GM06990 (cell line): ENCODE measurements around the gene CTSO.

Experiments
- DNase-seq: peaks from one replicate; pipeline ENCODE4 v3.0.0-alpha.2; 2011; ENCODE audit not compliant: insufficient read length; ENCODE audit errors: extremely low read depth
- H3K27me3 ChIP-seq: replicated peaks from 2 replicates; pipeline ENCODE4 v1.6.0; 2011; ENCODE audit warnings: low read length; ENCODE audit not compliant: control insufficient read depth, insufficient read depth
- H3K36me3 ChIP-seq: 2 replicates; pipeline ENCODE4 v1.5.1; 2011; ENCODE audit warnings: low read length; ENCODE audit not compliant: control insufficient read depth, insufficient read depth
- H3K4me3 ChIP-seq: replicated peaks from 2 replicates; pipeline ENCODE4 v1.5.1; 2011; ENCODE audit warnings: low read depth, mild to moderate bottlenecking, control low read depth, low read length
- CTCF ChIP-seq: IDR thresholded peaks from 2 replicates; pipeline ENCODE4 v1.5.1; 2011; ENCODE audit warnings: low read length, control low read depth, mild to moderate bottlenecking, inconsistent platforms; ENCODE audit not compliant: insufficient read depth, poor library complexity, severe bottlenecking

Gene CTSO

GRCh38 chr4:155953151-155954117 lies at the start of gene CTSO:
CTSO (minus strand) TSS chr4:155953866; CDS start chr4:155953847, 19 bp downstream.
- Histone ChIP-seq H3K36me3 (no peaks in the 10 kb centered on the region), H3K4me3 (peak within 1 kb of the TSS; percentile 76), H3K27me3 (no peaks in the 10 kb centered on the region)
- peak; percentile 58 for TF ChIP-seq CTCF
- peak; percentile 84 for DNase-seq

- no peaks in the 10 kb centered on the region for H3K36me3 ChIP-seq
- DNase-seq, result no peak
- TF ChIP-seq CTCF, result no peak
- no peak overlapping the region for H3K4me3 ChIP-seq
- H3K27me3 ChIP-seq, result no peaks in the 10 kb centered on the region
These were observed 46.8 kb upstream of the CTSO start for GRCh38 chr4:156000491-156000890.

GRCh38 chr4:155999725-156000124 lies 46.1 kb upstream of the CTSO start:
- DNase-seq, result no peak
- peak; percentile 20 for TF ChIP-seq CTCF
- no peaks in the 10 kb centered on the region for H3K36me3 ChIP-seq
- no peaks in the 10 kb centered on the region for H3K27me3 ChIP-seq
- H3K4me3 ChIP-seq, result no peak overlapping the region

- Histone ChIP-seq H3K27me3 (no peaks in the 10 kb centered on the region), H3K36me3 (no peaks in the 10 kb centered on the region), H3K4me3 (no peak overlapping the region)
- TF ChIP-seq CTCF, result no peak
- no peak for DNase-seq
These were observed 41.4 kb upstream of the CTSO start for GRCh38 chr4:155995069-155995468.

GRCh38 chr4:155984106-155984797 lies 30.6 kb upstream of the CTSO start:
- DNase-seq, result no peak
- H3K4me3 ChIP-seq, result no peak overlapping the region
- H3K36me3 ChIP-seq, result no peaks in the 10 kb centered on the region
- TF ChIP-seq CTCF, result no peak
- H3K27me3 ChIP-seq, result no peaks in the 10 kb centered on the region
